LNCaP clone FGC (cell line): ENCODE measurements around the gene IER5.

ENCODE experiments used
- DNase-seq: peaks from one replicate; pipeline ENCODE4 v3.0.0-alpha.2; 2011; ENCODE audit warnings: low read depth
- H3K4me3 ChIP-seq: 2 replicates; pipeline ENCODE4 v1.5.1; 2011; ENCODE audit warnings: mild to moderate bottlenecking, low read depth, low read length, control low read depth
- TF ChIP-seq, protein P1 (sequence below): IDR thresholded peaks from 2 replicates; pipeline ENCODE4 v1.5.1; 2012; ENCODE audit warnings: mild to moderate bottlenecking; ENCODE audit not compliant: control insufficient read depth, insufficient read depth; ENCODE audit errors: extremely low read depth

The IER5 gene

DNA sequence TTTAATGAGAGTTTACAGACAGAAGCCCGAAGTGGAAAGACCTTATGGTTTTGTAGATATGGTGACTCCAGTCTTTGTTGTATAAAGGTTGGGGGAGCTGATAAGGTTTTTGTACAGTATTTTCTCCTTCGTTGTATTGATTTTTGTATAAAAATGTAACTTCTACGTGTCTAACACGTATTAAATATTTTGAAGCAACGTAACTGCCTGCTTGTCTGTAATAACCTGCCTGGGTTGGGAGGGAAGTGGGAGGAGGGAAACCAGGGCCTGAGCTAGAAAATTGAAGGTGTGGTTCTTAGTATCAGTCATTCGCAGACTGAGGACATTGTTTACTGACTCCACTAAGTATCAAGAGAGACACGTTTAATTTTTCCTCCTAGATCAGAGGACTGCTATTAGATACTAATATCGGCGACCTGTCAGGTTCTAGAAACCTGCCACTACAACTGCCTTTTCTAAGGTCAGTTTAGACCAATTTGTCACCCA is 2.2 kb downstream of the IER5 start:
- TF ChIP-seq, protein P1, sequence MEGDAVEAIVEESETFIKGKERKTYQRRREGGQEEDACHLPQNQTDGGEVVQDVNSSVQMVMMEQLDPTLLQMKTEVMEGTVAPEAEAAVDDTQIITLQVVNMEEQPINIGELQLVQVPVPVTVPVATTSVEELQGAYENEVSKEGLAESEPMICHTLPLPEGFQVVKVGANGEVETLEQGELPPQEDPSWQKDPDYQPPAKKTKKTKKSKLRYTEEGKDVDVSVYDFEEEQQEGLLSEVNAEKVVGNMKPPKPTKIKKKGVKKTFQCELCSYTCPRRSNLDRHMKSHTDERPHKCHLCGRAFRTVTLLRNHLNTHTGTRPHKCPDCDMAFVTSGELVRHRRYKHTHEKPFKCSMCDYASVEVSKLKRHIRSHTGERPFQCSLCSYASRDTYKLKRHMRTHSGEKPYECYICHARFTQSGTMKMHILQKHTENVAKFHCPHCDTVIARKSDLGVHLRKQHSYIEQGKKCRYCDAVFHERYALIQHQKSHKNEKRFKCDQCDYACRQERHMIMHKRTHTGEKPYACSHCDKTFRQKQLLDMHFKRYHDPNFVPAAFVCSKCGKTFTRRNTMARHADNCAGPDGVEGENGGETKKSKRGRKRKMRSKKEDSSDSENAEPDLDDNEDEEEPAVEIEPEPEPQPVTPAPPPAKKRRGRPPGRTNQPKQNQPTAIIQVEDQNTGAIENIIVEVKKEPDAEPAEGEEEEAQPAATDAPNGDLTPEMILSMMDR, result no peak

DNA sequence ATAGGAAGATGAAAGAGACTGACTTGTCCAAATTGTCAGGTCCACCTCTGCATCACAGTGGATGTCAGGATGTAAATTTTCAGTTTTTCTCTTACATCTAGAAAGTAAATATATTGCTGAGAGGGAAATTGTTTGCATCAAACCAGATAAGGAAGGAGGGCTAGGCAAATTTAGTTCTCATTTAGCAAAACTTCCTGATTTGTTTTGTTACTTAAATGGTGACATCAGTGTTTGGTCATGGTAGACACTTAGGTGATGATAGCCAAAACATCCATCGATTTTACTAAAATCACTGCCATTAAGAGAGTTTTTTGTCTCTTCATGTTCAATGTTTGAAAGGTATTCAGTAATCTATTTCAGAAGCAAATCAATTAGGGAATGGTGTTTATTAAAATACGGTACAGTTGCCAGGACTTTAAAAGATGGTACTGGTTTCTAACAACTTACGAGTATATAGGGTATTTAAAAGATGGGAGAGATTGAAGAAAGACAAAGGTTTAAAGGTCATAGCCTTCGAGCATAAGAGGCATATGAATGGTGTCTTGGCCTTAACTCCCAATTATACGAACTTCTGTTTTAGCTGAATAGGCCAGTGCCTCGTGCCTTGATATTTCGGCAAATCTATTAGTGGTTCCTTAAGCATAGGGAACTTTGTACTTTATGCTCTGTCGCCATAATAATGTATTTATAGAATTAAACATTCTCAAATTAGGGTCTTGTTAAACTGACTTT is 3.0 kb downstream of the IER5 start:
- TF ChIP-seq, protein P1, result no peak
- no peak for DNase-seq
- H3K4me3 ChIP-seq, result no peak overlapping the region

More for the DNA sequence above, 2.2 kb downstream of the IER5 start:
- no peak overlapping the region; the same call in 1 of the 2 replicates for H3K4me3 ChIP-seq
- DNase-seq, result no peak

DNA sequence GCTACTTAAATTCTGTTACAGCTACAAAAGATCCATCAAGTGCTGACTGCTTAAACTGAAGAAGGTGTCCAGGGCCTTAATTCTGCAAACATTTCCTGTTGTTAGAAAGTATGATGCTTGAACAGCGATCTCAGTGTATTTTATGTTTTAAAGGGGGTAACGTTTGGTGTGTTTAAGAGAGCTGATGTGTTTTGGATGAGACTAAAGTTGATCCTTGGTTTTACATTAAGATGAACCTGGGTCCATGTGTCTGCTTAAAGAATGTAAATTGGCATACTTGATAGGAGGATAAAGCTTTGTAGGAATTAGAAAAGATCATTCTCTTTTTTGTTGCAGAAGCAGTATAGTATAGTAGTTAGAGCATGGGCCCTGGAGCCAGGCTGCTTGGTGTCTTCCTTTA is 3.6 kb downstream of the IER5 start:
- H3K4me3 ChIP-seq, result no peak overlapping the region
- TF ChIP-seq, protein P1, result no peak
- no peak for DNase-seq

DNA sequence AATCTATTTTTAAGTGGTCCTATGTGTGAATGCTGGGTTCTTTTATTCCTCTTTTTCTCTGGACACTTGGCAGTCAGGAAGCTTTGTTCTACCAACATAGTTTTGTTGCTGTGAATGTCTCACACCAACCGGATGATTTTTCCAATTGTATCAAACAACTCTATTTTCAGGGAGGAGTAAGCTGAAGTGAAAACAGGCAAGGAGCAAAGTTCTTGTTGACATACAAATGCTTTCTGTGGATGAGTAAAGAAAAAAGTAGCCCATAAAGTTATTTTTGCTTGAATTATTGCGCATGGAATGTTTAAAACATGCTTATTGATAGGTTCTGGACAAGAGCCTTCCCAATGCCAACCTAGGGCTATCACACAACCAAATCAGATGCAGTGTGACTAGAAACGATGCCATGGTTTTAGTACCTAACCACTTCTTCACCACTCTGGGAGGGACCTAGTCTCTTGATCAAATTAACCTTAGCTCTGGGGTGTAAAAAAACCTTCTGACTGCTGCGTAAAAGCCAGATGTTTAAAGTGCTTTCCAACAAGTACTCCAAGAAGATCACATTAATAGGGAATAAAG is 4.5 kb downstream of the IER5 start:
- no peak for DNase-seq
- no peak overlapping the region for H3K4me3 ChIP-seq
- TF ChIP-seq, protein P1, result no peak

DNA sequence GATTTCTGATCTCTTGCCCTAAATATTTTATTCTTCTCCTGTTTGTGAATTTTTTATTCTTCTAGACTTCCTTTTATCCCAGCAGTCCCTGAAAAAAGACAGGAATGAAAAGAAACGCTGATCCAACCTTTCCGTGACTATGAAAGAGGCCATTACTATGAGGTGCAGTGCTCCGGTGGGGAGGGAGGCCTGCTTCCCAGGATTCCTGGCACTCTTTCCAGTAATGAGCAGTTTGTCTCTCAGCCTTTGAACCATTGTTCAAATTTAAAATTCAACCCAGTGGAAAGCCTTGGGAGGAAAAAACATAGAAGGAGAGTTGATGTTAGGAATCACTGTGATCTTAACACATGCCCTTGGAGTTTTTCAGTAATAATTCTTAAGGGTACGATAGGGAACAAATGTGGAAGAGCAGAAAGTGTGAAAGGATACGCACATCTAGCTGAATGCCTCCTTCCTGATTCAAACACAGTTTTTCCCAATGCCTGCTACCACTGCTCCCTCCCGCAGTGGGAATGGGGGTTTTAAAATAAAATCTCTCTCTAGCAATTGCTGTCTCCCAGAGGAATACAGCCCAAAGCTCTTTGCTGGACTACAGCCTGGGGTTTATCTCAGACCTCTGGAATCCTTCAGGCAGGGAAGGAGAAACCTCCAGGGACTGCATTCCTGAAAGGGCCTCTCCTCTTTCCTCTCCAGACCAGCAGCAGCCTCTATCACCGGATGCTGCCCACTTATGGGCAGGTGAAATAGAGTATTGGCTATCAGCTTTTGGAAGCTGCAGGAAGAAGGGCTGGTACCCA is 6.1 kb downstream of the IER5 start:
- H3K4me3 ChIP-seq, result no peak overlapping the region
- TF ChIP-seq, protein P1, result no peak
- DNase-seq, result no peak

DNA sequence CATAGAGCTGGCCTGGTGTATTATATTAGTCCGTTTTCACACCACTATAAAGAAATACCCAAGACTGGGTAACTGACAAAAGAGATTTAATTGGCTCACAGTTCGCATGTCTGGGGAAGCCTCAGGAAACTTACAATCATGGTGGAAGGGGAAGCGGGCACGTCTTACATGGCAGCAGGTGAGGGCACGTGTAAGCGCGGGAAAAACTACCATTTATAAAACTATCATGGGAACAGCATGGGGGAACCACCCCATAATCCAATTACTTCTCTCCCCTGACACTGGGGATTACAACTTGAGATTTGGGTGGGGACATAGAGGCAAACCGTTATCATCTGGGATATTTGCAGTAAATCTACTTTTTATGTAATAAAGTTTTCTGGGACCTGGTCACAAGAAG is 6.8 kb downstream of the IER5 start:
- no peak overlapping the region for H3K4me3 ChIP-seq
- DNase-seq, result no peak
- TF ChIP-seq, protein P1, result no peak
